GM12891 (cell line): ENCODE data around the gene ZSWIM4.

Experiments
- DNase-seq: peaks from one replicate; pipeline ENCODE4 v3.0.0; 2011; ENCODE audit warnings: low spot score; ENCODE audit not compliant: insufficient read length
- FAIRE-seq: peaks from 2 replicates; lab custom pipeline; 2011; peaks lifted over from hg19 to GRCh38; lab: Jason Lieb, UNC
- PAX5 ChIP-seq: IDR thresholded peaks from 2 replicates; pipeline ENCODE4 v1.6.1; 2011; ENCODE audit warnings: low read length, moderate library complexity, mild to moderate bottlenecking; ENCODE audit not compliant: insufficient read depth, severe bottlenecking
- POLR2A ChIP-seq: IDR thresholded peaks from 2 replicates; pipeline ENCODE4 v1.6.1; 2011; ENCODE audit warnings: low read depth, low read length, control low read depth
- POLR2AphosphoS5 ChIP-seq: IDR thresholded peaks from 2 replicates; pipeline ENCODE4 v1.6.1; 2011; ENCODE audit warnings: low read depth, low read length, control low read depth
- POU2F2 ChIP-seq: IDR thresholded peaks from 2 replicates; pipeline ENCODE4 v1.6.1; 2011; ENCODE audit warnings: low read depth, mild to moderate bottlenecking, control low read depth, low read length, moderate library complexity
- SPI1 ChIP-seq: IDR thresholded peaks from 2 replicates; pipeline ENCODE4 v1.6.1; 2011; ENCODE audit warnings: low read depth, low read length, control low read depth
- TAF1 ChIP-seq: IDR thresholded peaks from 2 replicates; pipeline ENCODE4 v1.6.1; 2011; ENCODE audit warnings: low read depth, low read length, control low read depth

Gene ZSWIM4

DNA sequence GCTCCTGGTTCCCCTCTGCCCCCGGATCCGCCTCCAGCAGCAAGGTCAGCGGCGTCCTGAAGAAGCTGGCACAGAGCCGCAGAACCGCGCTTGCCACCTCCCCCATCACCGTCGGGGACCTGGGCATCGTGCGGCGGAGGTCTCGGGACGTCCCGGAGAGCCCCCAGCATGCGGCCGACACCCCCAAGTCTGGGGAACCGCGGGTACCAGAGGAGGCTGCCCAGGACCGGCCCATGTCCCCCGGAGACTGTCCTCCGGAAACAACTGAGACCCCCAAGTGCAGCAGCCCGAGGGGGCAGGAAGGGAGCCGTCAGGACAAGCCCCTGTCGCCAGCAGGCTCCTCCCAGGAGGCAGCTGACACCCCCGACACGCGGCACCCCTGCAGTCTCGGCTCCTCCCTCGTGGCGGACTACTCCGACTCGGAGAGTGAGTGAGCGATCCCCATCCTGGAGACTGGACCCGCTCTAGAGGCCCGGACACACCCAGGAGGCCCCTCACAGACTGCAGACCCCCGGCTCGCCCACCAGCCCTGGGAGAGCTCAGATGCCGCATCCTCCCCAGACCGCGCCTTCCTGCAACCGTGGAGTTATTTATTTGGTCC, 32.5 kb upstream of the ZSWIM4 start:
- no peak for FAIRE-seq
- DNase-seq: no peak

DNA sequence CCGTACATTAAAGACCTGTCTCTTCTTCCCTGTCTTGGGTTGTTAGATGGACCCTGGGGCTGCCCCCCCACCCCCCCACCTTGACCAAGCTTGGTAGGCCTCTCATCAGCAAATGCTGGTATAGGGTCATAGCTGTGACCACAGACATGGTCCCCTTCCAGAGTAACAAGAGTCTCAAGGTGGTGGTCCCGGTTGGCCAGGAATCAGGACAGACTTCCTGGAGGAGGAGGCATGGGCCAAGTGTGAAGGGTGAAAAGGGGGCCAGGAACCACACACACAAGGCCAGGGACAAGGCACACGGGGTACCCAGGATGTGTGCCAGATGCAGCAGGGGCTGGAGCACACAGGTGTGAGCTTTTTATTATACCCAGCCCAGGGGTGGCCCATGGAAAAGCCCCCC, 32.0 kb upstream of the ZSWIM4 start:
- FAIRE-seq: no peak
- DNase-seq: no peak
- no peak for TF ChIP-seq POLR2AphosphoS5
- TF ChIP-seq TAF1: no peak
- TF ChIP-seq POU2F2: no peak

More for the DNA sequence above, 32.5 kb upstream of the ZSWIM4 start:
- TF ChIP-seq POU2F2 (no peak), PAX5 (no peak), POLR2AphosphoS5 (no peak), POLR2A (no peak), TAF1 (no peak), SPI1 (no peak)

DNA sequence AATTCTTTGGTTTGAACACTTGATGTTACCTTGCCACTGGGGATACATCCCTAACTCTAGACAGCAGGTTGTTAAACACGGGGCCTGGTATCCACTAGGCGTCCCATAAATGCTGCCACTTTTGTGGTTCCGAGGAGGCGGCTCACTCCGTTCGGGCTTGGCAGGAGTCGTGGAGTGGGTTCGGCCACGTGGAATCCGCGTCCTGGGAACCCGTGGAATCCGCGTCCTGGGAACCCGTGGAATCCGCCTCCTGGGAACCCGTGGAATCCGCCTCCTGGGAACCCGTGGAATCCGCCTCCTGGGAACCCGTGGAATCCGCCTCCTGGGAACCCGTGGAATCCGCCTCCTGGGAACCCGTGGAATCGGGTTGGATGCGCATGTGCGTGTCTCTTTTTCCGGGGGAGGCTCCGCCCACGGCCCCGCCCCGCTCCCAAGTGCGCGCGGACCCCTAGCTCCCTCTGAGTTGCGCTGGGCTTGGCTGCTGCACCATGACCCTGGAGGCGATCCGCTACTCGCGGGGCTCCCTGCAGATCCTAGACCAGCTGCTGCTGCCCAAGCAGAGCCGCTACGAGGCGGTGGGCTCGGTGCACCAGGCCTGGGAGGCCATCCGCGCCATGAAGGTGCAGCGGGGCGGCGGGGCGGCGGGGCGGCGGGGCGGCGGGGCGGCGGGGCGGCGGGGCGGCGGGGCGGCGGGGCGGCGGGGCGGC, 31.0 kb upstream of the ZSWIM4 start, which contains the start of gene MRI1:
TSS of gene MRI1 (plus strand) at position 422 of the 707 bp plus-strand sequence. CDS start at position 489, 67 bp downstream.
- no peak for TF ChIP-seq POU2F2
- TF ChIP-seq SPI1: no peak
- TF ChIP-seq POLR2A: 0 out of 2 replicates have a peak, but pooled peaks have one; percentile 26
- TF ChIP-seq PAX5: no peak
- no peak for TF ChIP-seq POLR2AphosphoS5
- no peak; the same call in 1 of the 2 replicates for TF ChIP-seq TAF1
- peak; percentile 94 for FAIRE-seq
- DNase-seq: peak; percentile 84

DNA sequence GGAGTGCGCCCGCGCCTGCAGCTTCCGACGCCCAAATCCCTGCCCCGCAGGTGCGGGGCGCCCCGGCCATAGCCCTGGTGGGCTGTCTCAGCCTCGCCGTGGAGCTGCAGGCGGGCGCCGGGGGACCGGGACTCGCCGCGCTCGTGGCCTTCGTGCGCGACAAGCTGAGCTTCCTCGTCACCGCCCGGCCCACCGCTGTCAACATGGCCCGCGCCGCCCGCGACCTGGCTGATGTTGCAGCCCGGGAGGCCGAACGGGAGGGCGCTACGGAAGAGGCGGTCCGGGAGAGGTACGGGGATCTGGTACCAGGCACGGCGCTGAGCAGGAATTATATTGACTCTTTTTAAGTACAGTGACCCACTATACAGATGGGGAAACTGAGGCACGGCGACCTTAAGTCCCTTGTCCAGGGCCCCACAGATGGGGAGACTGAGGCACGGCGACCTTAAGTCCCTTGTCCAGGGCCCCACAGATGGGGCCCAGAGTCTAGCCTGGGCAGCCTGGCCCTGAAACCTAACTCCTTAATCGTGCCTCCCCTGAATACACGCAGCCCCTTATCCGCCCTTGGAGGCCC, 30.3 kb upstream of the ZSWIM4 start:
- TF ChIP-seq TAF1 (no peak), SPI1 (no peak), POU2F2 (no peak), POLR2AphosphoS5 (no peak), PAX5 (no peak), POLR2A (no peak)
- DNase-seq (no peak), FAIRE-seq (peak; percentile 5)

GRCh38 chr19:13765395-13766094, 29.7 kb upstream of the ZSWIM4 start:
- TF ChIP-seq PAX5: no peak
- 0 out of 2 replicates have a peak, but pooled peaks have one; percentile 15 for TF ChIP-seq SPI1
- DNase-seq: no peak
- FAIRE-seq: peak; percentile 83

DNA sequence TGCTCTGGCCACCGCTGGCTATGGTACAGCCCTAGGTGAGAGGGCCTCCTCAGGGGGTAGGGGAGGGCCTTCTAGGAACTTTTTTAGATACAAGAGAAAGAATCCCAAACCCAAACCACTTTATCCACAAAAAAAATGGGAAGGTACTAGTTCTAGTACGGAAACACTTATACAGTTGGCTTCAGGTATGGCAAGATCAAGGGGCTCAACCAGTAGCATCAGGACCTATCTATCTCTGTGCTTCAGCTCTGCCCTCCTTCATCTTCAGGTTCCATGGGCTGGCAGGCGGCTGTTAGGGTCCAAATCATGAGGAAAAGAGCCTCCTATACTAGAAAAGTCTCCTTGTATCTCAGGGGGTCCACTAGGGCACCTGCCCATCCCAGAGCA, 29.2 kb upstream of the ZSWIM4 start:
- TF ChIP-seq POLR2A (no peak), PAX5 (no peak), SPI1 (no peak), TAF1 (no peak), POU2F2 (no peak), POLR2AphosphoS5 (no peak)
- DNase-seq: no peak
- FAIRE-seq: no peak

DNA sequence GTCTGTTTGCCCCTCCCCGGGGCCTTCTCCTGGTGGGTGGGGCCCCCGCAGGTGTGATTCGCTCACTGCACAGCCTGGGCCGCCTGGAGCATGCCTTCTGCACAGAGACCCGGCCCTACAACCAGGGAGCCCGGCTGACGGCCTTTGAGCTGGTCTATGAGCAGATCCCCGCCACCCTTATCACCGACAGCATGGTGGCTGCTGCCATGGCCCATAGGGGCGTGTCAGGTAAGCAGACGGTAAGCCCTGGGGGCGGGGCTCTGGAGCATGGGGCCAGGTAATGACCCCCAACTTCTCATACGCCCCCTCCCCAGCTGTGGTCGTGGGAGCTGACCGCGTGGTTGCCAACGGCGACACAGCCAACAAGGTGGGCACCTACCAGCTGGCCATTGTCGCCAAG, 26.7 kb upstream of the ZSWIM4 start:
- FAIRE-seq (no peak), DNase-seq (no peak)
- TF ChIP-seq PAX5 (no peak), POLR2A (no peak), POU2F2 (no peak), TAF1 (no peak), POLR2AphosphoS5 (no peak), SPI1 (no peak)

DNA sequence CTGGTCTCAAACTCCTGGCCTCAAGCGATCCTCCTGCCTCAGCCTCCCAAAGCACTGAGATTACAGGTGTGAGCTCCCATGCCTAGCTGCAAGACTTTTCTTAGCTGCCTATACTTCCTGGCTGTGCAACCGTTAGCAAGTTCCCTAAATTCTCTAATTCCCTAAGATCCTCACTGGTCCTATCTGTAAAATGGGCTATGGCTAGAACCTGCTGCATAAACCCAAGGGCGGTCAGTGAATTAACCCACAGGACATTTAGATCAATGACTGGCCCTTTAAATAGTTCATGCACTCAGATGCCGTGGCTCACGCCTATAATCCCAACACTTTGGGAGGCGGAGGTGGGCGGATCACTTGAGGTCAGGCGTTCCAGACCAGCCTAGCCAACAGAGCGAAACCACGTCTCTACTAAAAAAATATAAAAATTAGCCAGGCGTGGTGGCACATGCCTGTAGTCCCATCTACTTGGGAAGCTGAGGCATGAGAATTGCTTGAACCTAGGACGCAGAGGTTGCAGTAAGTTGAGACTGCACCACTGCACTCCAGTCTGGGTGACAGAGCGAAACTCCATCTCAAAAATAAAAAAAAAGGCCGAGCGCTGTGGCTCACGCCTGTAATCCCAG, 25.1 kb upstream of the ZSWIM4 start:
- DNase-seq (no peak), FAIRE-seq (no peak)
- TF ChIP-seq POLR2A (no peak), PAX5 (no peak), POLR2AphosphoS5 (no peak), POU2F2 (no peak), TAF1 (no peak), SPI1 (no peak)
